ENCODE measurements around the gene FALEC. TPM values are rescaled to one million over a fixed set of nuclear protein-coding genes. Genes with fewer than 3 reads are reported as not detected.

Gene FALEC
- total and polyA plus RNA-seq, 9 of the 15 experiments (the other 6 are each of a cell fraction or from before 2014, with no cell fraction given), result 0.15 to 1.8 (median 0.53) TPM; not detected in 5

- TF ChIP-seq, protein P1, sequence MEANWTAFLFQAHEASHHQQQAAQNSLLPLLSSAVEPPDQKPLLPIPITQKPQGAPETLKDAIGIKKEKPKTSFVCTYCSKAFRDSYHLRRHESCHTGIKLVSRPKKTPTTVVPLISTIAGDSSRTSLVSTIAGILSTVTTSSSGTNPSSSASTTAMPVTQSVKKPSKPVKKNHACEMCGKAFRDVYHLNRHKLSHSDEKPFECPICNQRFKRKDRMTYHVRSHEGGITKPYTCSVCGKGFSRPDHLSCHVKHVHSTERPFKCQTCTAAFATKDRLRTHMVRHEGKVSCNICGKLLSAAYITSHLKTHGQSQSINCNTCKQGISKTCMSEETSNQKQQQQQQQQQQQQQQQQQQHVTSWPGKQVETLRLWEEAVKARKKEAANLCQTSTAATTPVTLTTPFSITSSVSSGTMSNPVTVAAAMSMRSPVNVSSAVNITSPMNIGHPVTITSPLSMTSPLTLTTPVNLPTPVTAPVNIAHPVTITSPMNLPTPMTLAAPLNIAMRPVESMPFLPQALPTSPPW (CRISPR knock-in tag; IDR thresholded peaks at IDR 0.05), result peak; percentile 40; the same call in 1 of the 2 replicates
- TF ChIP-seq SMC3 (conservative IDR thresholded peaks at IDR 0.05; ENCODE audit: insufficient read depth, low read depth, low read length), result peak; percentile 52
- TF ChIP-seq, protein P2, sequence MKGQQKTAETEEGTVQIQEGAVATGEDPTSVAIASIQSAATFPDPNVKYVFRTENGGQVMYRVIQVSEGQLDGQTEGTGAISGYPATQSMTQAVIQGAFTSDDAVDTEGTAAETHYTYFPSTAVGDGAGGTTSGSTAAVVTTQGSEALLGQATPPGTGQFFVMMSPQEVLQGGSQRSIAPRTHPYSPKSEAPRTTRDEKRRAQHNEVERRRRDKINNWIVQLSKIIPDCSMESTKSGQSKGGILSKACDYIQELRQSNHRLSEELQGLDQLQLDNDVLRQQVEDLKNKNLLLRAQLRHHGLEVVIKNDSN (CRISPR knock-in tag; IDR thresholded peaks at IDR 0.05), result no peak
- TF ChIP-seq HNRNPL (IDR thresholded peaks at IDR 0.05; ENCODE audit: low read depth, low read length), result no peak
- no peak for TF ChIP-seq ARNT (IDR thresholded peaks at IDR 0.05)
- TF ChIP-seq BRF1 (IDR thresholded peaks at IDR 0.05; ENCODE audit: borderline replicate concordance, extremely low read depth, insufficient read length), result no peak
- TF ChIP-seq STAG1 (CRISPR knock-in tag; IDR thresholded peaks at IDR 0.05; ENCODE audit: borderline replicate concordance), result peak; percentile 31; the same call in 1 of the 2 replicates
- TF ChIP-seq ARID2 (IDR thresholded peaks at IDR 0.05), result peak; percentile 71
- peak; percentile 50 for TF ChIP-seq ARID1B (IDR thresholded peaks at IDR 0.05)
- TF ChIP-seq E2F8 (IDR thresholded peaks at IDR 0.05; ENCODE audit: low read depth, partially characterized antibody), result peak; percentile 35
- 0 out of 4 replicates have a peak, but pooled peaks of 1 of the 2 experiments have one; percentile 29 for TF ChIP-seq TEAD1 (CRISPR knock-in tag; IDR thresholded peaks at IDR 0.05)
- peak; percentile 61 for TF ChIP-seq FOSL1 (tag; conservative IDR thresholded peaks at IDR 0.05)
- TF ChIP-seq CBFA2T3 (IDR thresholded peaks at IDR 0.05), result peak; percentile 52
- peak; percentile 46 for TF ChIP-seq TCF3 (CRISPR knock-in tag; IDR thresholded peaks at IDR 0.05)
- TF ChIP-seq FOXP4 (CRISPR knock-in tag; IDR thresholded peaks at IDR 0.05; ENCODE audit: borderline replicate concordance), result no peak
These were observed 30.7 kb upstream of the FALEC start (continued) for GRCh38 chr1:150484861-150485260.

Measured in K562 (cell line).